ENCODE data around the gene DISC1.
"Not testable (repeated sequence)": the region's sequence is repeated elsewhere in the genome, so short reads cannot be mapped to it uniquely, and the experiment has no call there.

Gene DISC1

DNA sequence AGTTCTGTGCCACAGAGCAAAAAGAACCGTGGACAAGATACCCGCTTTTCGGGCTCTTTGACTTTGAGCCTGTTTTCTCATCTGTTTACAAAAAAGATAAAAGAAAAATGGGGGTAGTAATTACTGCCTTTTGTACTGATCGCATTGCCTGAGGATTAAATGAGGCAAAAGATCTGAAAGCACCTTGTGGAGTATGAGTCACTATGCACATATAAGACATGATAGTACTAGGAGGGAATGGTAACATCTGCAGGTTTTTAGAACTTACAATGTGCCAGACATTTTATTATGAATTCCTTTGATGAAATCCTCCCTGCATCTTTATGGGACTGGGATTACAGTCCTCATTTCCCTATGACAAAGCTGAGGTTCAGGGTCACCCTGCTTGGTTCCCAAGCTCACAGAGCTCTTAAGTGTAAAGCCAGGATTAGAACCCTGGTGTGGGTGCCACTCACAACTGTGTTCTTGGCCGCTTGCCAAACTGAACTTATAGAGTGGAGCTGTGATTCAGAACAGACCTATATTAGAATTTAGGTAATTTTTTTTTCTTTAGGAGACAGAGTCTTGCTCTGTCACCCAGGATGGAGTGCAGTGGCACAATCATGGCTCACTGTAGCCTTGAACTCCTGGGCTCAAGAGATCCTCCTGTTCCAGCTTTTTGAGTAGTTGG lies 1.8 kb downstream of the DISC1 start:
- DNase-seq (ENCODE audit: insufficient read length, low spot score) (no peak), FAIRE-seq (peak; percentile 94)
- TF ChIP-seq, protein P1, sequence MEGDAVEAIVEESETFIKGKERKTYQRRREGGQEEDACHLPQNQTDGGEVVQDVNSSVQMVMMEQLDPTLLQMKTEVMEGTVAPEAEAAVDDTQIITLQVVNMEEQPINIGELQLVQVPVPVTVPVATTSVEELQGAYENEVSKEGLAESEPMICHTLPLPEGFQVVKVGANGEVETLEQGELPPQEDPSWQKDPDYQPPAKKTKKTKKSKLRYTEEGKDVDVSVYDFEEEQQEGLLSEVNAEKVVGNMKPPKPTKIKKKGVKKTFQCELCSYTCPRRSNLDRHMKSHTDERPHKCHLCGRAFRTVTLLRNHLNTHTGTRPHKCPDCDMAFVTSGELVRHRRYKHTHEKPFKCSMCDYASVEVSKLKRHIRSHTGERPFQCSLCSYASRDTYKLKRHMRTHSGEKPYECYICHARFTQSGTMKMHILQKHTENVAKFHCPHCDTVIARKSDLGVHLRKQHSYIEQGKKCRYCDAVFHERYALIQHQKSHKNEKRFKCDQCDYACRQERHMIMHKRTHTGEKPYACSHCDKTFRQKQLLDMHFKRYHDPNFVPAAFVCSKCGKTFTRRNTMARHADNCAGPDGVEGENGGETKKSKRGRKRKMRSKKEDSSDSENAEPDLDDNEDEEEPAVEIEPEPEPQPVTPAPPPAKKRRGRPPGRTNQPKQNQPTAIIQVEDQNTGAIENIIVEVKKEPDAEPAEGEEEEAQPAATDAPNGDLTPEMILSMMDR (IDR thresholded peaks at IDR 0.05; ENCODE audit: insufficient read depth, missing control alignments), result no peak

DNA sequence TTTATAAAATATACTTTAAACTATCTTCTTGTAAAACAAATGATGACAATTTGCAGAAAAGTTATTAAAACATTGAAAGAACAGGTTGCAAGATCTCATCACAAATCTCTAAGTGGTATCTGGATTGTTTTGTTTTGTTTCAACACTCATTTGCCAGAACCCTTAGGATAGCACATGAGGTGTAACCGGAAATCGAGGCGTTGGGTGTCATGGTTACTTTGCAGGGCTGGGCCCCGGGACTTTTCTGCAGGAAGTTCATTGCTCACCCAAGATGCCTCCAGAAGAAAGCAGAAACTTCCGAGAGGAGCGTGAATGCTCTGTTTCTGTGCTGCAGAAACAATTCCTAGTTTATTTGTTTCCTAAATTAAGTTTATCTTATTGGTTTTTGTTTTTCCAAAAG lies 2.5 kb downstream of the DISC1 start:
- FAIRE-seq (no peak), DNase-seq (ENCODE audit: insufficient read length, low spot score) (no peak)
- TF ChIP-seq, protein P1 (IDR thresholded peaks at IDR 0.05; ENCODE audit: insufficient read depth, missing control alignments), result no peak

DNA sequence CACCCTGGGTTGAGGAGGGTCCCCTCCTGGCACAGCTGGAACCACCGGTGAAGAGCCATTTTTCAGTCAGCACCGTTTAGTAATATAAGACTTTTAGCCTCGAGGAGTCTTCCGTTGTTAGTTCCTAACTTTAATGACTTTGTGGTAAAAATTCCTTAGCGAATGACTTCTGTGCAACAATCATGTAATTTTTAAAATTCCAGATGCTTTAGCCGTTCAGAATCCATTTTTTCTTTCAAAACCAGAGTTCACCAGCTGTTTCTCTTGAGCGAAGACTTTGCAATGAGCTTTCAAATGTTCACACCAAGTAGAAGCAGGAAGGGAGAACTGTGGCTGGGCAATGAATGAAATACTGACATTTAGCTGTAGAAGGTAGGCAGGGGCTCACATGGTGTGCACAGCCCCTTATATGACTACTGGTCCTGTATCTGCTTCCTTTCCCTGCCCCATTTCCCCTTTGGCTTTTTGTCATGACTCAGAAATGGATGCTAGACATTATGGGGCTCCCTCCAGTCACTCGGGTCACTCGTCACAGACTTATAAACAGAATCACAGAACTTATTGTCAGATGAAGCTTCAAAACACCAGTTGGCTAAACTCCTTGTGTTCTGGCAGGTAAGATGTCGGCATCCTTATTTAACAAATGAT lies 4.1 kb downstream of the DISC1 start:
- DNase-seq (ENCODE audit: insufficient read length, low spot score), result no peak
- FAIRE-seq, result no peak
- TF ChIP-seq, protein P1 (IDR thresholded peaks at IDR 0.05; ENCODE audit: insufficient read depth, missing control alignments), result no peak

DNA sequence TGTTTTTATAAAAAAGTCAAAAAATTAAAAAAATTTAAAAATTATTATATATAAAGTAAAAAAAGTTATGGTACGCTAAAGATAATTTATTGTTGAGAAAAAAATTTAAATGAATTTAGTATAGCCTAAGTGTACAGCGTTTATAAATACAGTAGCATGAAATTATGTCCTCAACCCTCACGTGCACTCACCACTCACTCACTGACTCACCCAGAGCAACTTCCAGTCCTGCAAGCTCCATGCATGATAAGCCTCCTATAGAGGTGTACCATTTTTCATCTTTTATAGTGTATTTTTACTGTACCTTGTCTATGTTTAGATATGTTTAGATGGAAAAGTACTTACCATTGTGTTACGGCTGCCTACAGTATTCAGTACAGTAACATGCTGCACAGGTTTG lies 5.1 kb downstream of the DISC1 start:
- no peak for FAIRE-seq
- TF ChIP-seq, protein P1 (IDR thresholded peaks at IDR 0.05; ENCODE audit: insufficient read depth, missing control alignments), result no peak
- DNase-seq (ENCODE audit: insufficient read length, low spot score), result no peak

DNA sequence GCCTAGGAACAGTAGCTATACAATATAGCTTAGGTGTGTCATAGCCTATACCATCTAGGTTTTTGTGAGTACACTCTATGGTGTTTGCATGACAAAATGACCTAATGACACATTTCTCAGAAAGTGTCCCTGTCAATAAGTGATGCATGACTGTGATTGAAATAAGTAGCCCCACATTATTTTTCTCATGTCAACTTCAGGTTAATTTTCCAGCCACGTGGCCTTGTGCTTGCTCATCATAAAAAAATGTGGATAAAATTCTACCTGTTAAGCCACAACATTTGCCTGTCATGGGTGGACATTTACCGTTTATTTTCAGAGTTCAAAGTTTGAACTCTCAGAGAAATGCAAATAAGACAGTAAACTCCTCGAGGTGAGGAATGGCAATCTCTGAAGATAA lies 5.5 kb downstream of the DISC1 start:
- DNase-seq (ENCODE audit: insufficient read length, low spot score) (no peak), FAIRE-seq (peak; percentile 55)
- TF ChIP-seq, protein P1 (IDR thresholded peaks at IDR 0.05; ENCODE audit: insufficient read depth, missing control alignments), result no peak

DNA sequence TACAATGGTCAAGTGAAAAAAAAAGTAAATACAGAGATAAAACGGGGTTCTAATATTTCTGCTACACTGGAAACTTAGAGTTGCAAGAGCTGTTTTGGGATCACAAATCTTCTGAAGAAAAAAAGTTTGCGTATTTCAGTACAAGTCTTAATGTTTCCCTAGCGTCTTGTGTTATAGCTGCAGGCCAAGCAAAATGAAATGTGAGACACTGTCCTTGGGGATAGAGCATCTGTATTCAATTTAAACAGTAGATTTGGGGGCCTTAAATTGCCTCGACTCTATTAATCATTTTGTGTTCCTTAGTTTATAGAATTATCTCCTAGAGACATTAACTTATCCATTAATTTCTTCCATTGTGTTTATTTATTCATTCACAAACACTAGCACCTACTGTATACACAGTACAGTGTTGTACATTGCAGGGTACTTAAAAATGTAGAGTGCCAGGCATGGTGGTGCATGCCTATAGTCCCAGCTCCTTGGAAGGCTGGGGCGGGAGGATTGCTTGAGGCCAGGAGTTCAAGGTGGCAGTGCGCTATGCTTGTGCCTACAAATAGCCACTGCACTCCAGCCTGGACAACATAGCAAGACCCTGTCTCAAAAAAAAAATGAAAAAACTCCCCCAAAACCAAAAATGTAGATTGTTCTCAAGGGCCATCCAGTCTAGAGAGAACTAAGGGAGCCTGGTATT lies 7.9 kb downstream of the DISC1 start:
- TF ChIP-seq, protein P1 (IDR thresholded peaks at IDR 0.05; ENCODE audit: insufficient read depth, missing control alignments), result no peak
- DNase-seq (ENCODE audit: insufficient read length, low spot score), result no peak
- FAIRE-seq, result no peak

DNA sequence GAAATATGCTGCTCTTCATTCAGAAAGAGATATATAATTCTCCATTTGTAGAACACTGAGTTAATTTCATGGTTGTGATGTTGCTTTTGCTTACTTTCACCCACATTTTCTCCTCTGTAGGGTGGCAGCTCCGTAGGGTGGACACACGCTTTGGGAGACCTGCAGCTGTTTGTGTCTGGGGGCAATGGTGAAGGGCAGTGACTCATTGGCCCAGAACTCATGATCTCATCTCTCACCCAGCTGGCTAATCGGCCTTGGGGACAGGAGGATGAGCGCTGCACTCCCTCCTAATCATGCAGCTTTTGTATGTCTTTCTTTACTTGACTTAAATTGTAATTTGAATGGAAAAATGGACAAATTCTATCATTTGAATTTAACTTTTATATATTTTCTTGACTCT lies 9.6 kb downstream of the DISC1 start:
- TF ChIP-seq, protein P1 (IDR thresholded peaks at IDR 0.05; ENCODE audit: insufficient read depth, missing control alignments), result no peak
- FAIRE-seq, result peak; percentile 91
- no peak for DNase-seq (ENCODE audit: insufficient read length, low spot score)

DNA sequence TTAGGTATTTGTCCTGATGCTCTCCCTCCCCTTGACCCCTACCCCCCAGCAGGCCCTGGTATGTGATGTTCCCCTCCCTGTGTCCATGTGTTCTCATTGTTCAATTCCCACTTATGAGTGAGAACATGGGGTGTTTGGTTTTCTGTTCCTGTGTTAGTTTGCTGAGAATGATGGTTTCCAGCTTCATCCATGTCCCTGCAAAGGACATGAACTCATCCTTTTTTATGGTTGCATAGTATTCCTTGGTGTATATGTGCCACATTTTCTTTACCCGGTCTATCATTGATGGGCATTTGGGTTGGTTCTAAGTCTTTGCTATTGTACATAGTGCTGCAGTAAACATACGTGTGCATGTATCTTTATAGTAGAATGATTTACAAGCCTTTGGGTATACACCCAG lies 10.3 kb downstream of the DISC1 start:
- DNase-seq (ENCODE audit: insufficient read length, low spot score); FAIRE-seq: not testable (repeated sequence)

All from D721Med (cell line).